HG02588 (cell line): ENCODE measurements around the gene HOGA1.
"Not testable (repeated sequence)": the region's sequence is repeated elsewhere in the genome, so short reads cannot be mapped to it uniquely, and the experiment has no call there.

Source experiments
- ATAC-seq: cut with Tn5 transposase; IDR thresholded peaks from one replicate; pipeline ENCODE4 v1.9.1; 2021; ENCODE audit warnings: mild to moderate bottlenecking, moderate library complexity; ENCODE audit not compliant: unreplicated experiment

The HOGA1 gene

GRCh38 chr10:97644936-97645335 is 60.7 kb downstream of the HOGA1 start:
- ATAC-seq, result no peak

DNA sequence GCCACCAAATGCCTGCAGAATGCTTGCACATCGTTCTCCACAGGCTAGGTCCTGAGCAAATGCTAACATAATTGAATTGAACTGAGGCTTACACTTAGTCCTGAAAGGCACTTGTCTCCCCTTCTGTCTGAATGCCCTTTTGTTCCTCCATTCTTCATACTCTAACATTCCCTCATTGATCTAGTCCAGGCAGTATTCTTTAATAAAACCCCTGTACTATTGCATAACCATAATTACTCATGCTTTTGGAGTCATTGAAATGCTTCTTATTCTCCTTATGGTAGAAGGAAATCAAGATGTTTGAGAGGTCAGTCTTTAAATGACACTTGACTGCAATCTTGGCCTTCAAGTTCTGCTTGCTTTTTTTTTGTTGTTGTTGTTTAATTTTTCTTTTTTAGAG is 63.4 kb downstream of the HOGA1 start:
- ATAC-seq, result no peak

- ATAC-seq, result peak; percentile 90
These were observed 64.6 kb downstream of the HOGA1 start for GRCh38 chr10:97648562-97649404.

DNA sequence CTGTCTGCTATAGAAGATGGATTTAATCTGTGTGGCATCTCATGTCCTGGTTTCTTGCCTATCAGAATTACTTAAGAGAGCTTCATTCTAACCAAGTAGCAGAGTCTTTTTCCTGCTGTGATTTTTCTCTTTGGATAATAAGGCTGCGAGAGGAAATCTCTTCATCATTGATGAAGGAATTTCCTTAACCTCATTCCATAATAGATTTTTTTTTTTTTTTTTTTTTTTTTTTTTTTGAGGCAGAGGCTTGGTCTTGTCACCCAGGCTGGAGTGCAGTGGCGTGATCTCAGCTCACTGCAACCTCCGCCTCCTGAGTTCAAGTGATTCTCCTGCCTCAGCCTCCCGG is 65.2 kb downstream of the HOGA1 start:
- ATAC-seq, result not testable (repeated sequence)

- ATAC-seq, result no peak
These were observed 66.5 kb downstream of the HOGA1 start for GRCh38 chr10:97650726-97651125.

DNA sequence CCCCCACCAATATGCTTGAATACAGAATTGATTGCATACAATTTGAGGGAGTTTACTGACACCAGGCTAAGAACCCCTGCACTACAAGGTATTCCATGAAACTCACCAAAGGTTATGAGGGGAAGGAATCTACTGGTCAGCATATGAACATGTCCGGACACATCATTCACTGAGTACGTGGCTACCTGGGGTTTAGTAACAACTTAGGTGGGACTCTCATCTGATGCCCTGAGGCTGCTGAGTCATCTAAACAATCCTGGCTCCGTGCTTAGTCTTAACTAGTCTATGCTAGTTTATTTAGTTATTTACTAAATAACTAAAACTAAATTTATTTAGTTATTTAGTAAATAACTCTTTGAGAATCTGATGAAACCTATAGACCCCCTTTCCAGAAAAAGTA is 67.6 kb downstream of the HOGA1 start:
- no peak for ATAC-seq

- no peak for ATAC-seq
These were observed 72.6 kb downstream of the HOGA1 start for GRCh38 chr10:97656777-97657176.

- no peak for ATAC-seq
These were observed 75.4 kb downstream of the HOGA1 start for GRCh38 chr10:97659589-97659988.
